Measurements from ENCODE around the gene KRT14. TPM values are rescaled to one million over a fixed set of nuclear protein-coding genes. Genes with fewer than 3 reads are reported as not detected.

Gene KRT14
- total RNA-seq (under 1 TPM in 2 of 6 donors, not detected in 4; 0.26 to 0.28 TPM), polyA plus RNA-seq (under 1 TPM; 0.30 to 0.38 TPM)

- ATAC-seq (no peak), DNase-seq (no peak), FAIRE-seq (no peak)
- 66 to 71% methylated on average over 13 to 15 of the region's 15 CpGs for WGBS, 2 donors
- no peaks in the 10 kb centered on the region for H3K36me3 ChIP-seq
- H3K4me3 ChIP-seq, result no peak within 1 kb of the TSS
- no peak within 1 kb of the TSS for H3K27ac ChIP-seq
- intact Hi-C loops (cut with DNase I), result no loop called here
- no peaks in the 10 kb centered on the region for H3K27me3 ChIP-seq
- no peaks in the 10 kb centered on the region for H3K4me1 ChIP-seq
- TF ChIP-seq CTCF (IDR thresholded peaks at IDR 0.05), result no peak
- no peaks in the 10 kb centered on the region for H3K9me3 ChIP-seq
Observed at GRCh38 chr17:41586863-41587495, at the start of gene KRT14. Gene KRT14 (minus strand): TSS chr17:41586895. CDS start chr17:41586834, 61 bp downstream.

GRCh38 chr17:41635121-41636097, 48.7 kb upstream of the KRT14 start:
- H3K4me3 ChIP-seq, result no peak overlapping the region
- DNase-seq, result peak in 3 of 6 donors; percentile 35 to 70 (median 65)
- WGBS, 2 donors, result 27% methylated on average over 28 of the region's 28 CpGs
- intact Hi-C loops (cut with DNase I), result no loop called here
- no peak overlapping the region for H3K27ac ChIP-seq
- no peaks in the 10 kb centered on the region for H3K9me3 ChIP-seq
- no peak for FAIRE-seq
- no peaks in the 10 kb centered on the region for H3K27me3 ChIP-seq
- H3K36me3 ChIP-seq, result no peaks in the 10 kb centered on the region
- TF ChIP-seq CTCF (IDR thresholded peaks at IDR 0.05), result no peak
- ATAC-seq, result peak in 3 of 4 donors; percentile 56 to 77 (median 72)
- peaks cover 4 to 6% (median 5%) of the 10 kb centered on the region in 3 donors for H3K4me1 ChIP-seq

GRCh38 chr17:41634639-41635038, 47.9 kb upstream of the KRT14 start:
- H3K9me3 ChIP-seq, result no peaks in the 10 kb centered on the region
- FAIRE-seq (no peak), ATAC-seq (peak in 2 of 4 donors; percentile 14 to 16), DNase-seq (no peak)
- no peaks in the 10 kb centered on the region for H3K36me3 ChIP-seq
- intact Hi-C loops (cut with DNase I), result no loop called here
- WGBS, 2 donors, result 55 to 60% methylated on average over 7 of the region's 7 CpGs
- H3K27ac ChIP-seq, result no peak overlapping the region
- no peak overlapping the region for H3K4me3 ChIP-seq
- H3K4me1 ChIP-seq, result peaks cover 4 to 6% (median 5%) of the 10 kb centered on the region in 3 donors
- no peaks in the 10 kb centered on the region for H3K27me3 ChIP-seq
- no peak for TF ChIP-seq CTCF (IDR thresholded peaks at IDR 0.05)

- intact Hi-C loops (cut with DNase I), result no loop called here
- FAIRE-seq (no peak), ATAC-seq (no peak), DNase-seq (no peak)
- Histone ChIP-seq H3K4me1 (peaks cover 4 to 6% (median 5%) of the 10 kb centered on the region in 3 donors), H3K9me3 (no peaks in the 10 kb centered on the region), H3K36me3 (no peaks in the 10 kb centered on the region), H3K4me3 (no peak overlapping the region), H3K27me3 (no peaks in the 10 kb centered on the region), H3K27ac (no peak overlapping the region)
- TF ChIP-seq CTCF (IDR thresholded peaks at IDR 0.05), result no peak
- 89 to 92% methylated on average over 14 of the region's 14 CpGs for WGBS, 2 donors
Observed at GRCh38 chr17:41633556-41634199, 47.0 kb upstream of the KRT14 start.

Measured in pancreas (tissue), 10 donors.